Measurements from ENCODE around the gene MYBL2. TPM values are rescaled to one million over a fixed set of nuclear protein-coding genes. Genes with fewer than 3 reads are reported as not detected.

MYBL2 gene
- total and polyA plus RNA-seq, 7 donors: 0.27 to 40.6 (median 4.1) TPM; not detected in 3

GRCh38 chr20:43694763-43695162 is 27.8 kb downstream of the MYBL2 start:
- no peak for DNase-seq
- H3K4me1 ChIP-seq: no peaks in the 10 kb centered on the region
- WGBS, 2 donors: 88 to 98% methylated on average over 3 of the region's 3 CpGs
- no peak overlapping the region for H3K27ac ChIP-seq
- H3K36me3 ChIP-seq: no peaks in the 10 kb centered on the region
- H3K4me3 ChIP-seq: no peak overlapping the region
- H3K27me3 ChIP-seq: no peaks in the 10 kb centered on the region
- TF ChIP-seq CTCF (IDR thresholded peaks at IDR 0.05) (no peak), POLR2A (IDR thresholded peaks at IDR 0.05) (no peak), POLR2AphosphoS5 (IDR thresholded peaks at IDR 0.05) (no peak), EP300 (IDR thresholded peaks at IDR 0.05) (no peak)
- intact Hi-C loops (cut with DNase I): no loop called here
- no peaks in the 10 kb centered on the region for H3K9me3 ChIP-seq

- no peak overlapping the region for H3K4me3 ChIP-seq
- WGBS, 2 donors: 85 to 93% methylated on average over 8 of the region's 8 CpGs
- H3K27ac ChIP-seq: no peak overlapping the region
- H3K27me3 ChIP-seq: no peaks in the 10 kb centered on the region
- DNase-seq: no peak
- no peaks in the 10 kb centered on the region for H3K9me3 ChIP-seq
- no peaks in the 10 kb centered on the region for H3K4me1 ChIP-seq
- intact Hi-C loops (cut with DNase I): no loop called here
- TF ChIP-seq CTCF (IDR thresholded peaks at IDR 0.05) (no peak), POLR2A (IDR thresholded peaks at IDR 0.05) (no peak), EP300 (IDR thresholded peaks at IDR 0.05) (no peak), POLR2AphosphoS5 (IDR thresholded peaks at IDR 0.05) (no peak)
- no peaks in the 10 kb centered on the region for H3K36me3 ChIP-seq
Observed at GRCh38 chr20:43695571-43695970, 28.7 kb downstream of the MYBL2 start.

GRCh38 chr20:43699941-43700565 is 33.1 kb downstream of the MYBL2 start:
- TF ChIP-seq CTCF (IDR thresholded peaks at IDR 0.05): no peak
- TF ChIP-seq EP300 (IDR thresholded peaks at IDR 0.05): no peak
- no peak for TF ChIP-seq POLR2AphosphoS5 (IDR thresholded peaks at IDR 0.05)
- TF ChIP-seq POLR2A (IDR thresholded peaks at IDR 0.05): no peak
- no peak overlapping the region for H3K4me3 ChIP-seq
- no peak for DNase-seq
- H3K4me1 ChIP-seq: no peaks in the 10 kb centered on the region
- no peaks in the 10 kb centered on the region for H3K9me3 ChIP-seq
- H3K36me3 ChIP-seq: no peaks in the 10 kb centered on the region
- WGBS, 2 donors: 89 to 95% methylated on average over 8 of the region's 8 CpGs
- no peaks in the 10 kb centered on the region for H3K27me3 ChIP-seq
- H3K27ac ChIP-seq: no peak overlapping the region
- intact Hi-C loops (cut with DNase I): no loop called here

GRCh38 chr20:43700627-43701026 is 33.7 kb downstream of the MYBL2 start:
- no peak for DNase-seq
- Histone ChIP-seq H3K4me3 (no peak overlapping the region), H3K4me1 (no peaks in the 10 kb centered on the region), H3K27ac (no peak overlapping the region), H3K9me3 (no peaks in the 10 kb centered on the region), H3K27me3 (no peaks in the 10 kb centered on the region), H3K36me3 (no peaks in the 10 kb centered on the region)
- intact Hi-C loops (cut with DNase I): no loop called here
- TF ChIP-seq POLR2A (IDR thresholded peaks at IDR 0.05): no peak
- no peak for TF ChIP-seq EP300 (IDR thresholded peaks at IDR 0.05)
- WGBS, 2 donors: 97% methylated on average over 8 of the region's 8 CpGs

GRCh38 chr20:43702502-43702901 is 35.6 kb downstream of the MYBL2 start:
- Histone ChIP-seq H3K27ac (no peak overlapping the region), H3K4me3 (no peak overlapping the region), H3K36me3 (no peaks in the 10 kb centered on the region), H3K27me3 (no peaks in the 10 kb centered on the region), H3K9me3 (no peaks in the 10 kb centered on the region), H3K4me1 (no peaks in the 10 kb centered on the region)
- no peak for DNase-seq
- WGBS, 2 donors: 98% methylated on average over 14 of the region's 14 CpGs
- TF ChIP-seq EP300 (IDR thresholded peaks at IDR 0.05) (no peak), POLR2A (IDR thresholded peaks at IDR 0.05) (no peak), CTCF (IDR thresholded peaks at IDR 0.05) (no peak), POLR2AphosphoS5 (IDR thresholded peaks at IDR 0.05) (no peak)
- intact Hi-C loops (cut with DNase I): no loop called here

All from sigmoid colon (tissue), 7 donors.